Kasumi-1 (cell line): ENCODE results near the gene CACHD1.

Experiments used
- DNase-seq, 2 experiments: peaks; one replicate each; lab custom pipeline; 2025; lab: John Stamatoyannopoulos, UW

The CACHD1 gene

GRCh38 chr1:64523413-64524337, 53.7 kb downstream of the CACHD1 start:
- DNase-seq: no peak

GRCh38 chr1:64524614-64525013, 54.7 kb downstream of the CACHD1 start:
- DNase-seq: no peak

- DNase-seq: no peak
These were observed 55.3 kb downstream of the CACHD1 start for GRCh38 chr1:64525116-64525686.

- no peak for DNase-seq
These were observed 56.4 kb downstream of the CACHD1 start for GRCh38 chr1:64526312-64526711.

- DNase-seq: no peak
These were observed 57.2 kb downstream of the CACHD1 start for GRCh38 chr1:64527165-64527564.

GRCh38 chr1:64527786-64528185, 57.9 kb downstream of the CACHD1 start:
- no peak for DNase-seq

- DNase-seq: no peak
These were observed 61.2 kb downstream of the CACHD1 start for GRCh38 chr1:64530969-64531692.

GRCh38 chr1:64532646-64533045, 62.7 kb downstream of the CACHD1 start:
- no peak for DNase-seq

- no peak for DNase-seq
These were observed 66.3 kb downstream of the CACHD1 start for GRCh38 chr1:64535938-64536835.

GRCh38 chr1:64536836-64537490, 67.0 kb downstream of the CACHD1 start:
- DNase-seq: no peak

GRCh38 chr1:64537942-64538341, 68.0 kb downstream of the CACHD1 start:
- no peak for DNase-seq

GRCh38 chr1:64538389-64538788, 68.5 kb downstream of the CACHD1 start:
- DNase-seq: no peak

- DNase-seq: no peak
These were observed 69.4 kb downstream of the CACHD1 start for GRCh38 chr1:64539289-64539688.

- no peak for DNase-seq
These were observed 69.9 kb downstream of the CACHD1 start for GRCh38 chr1:64539781-64540218.

GRCh38 chr1:64540265-64540791, 70.4 kb downstream of the CACHD1 start:
- DNase-seq: no peak

- DNase-seq: no peak
These were observed 72.2 kb downstream of the CACHD1 start for GRCh38 chr1:64542118-64542517.

- no peak for DNase-seq
These were observed 73.9 kb downstream of the CACHD1 start for GRCh38 chr1:64543831-64544230.

GRCh38 chr1:64545118-64545843, 75.4 kb downstream of the CACHD1 start:
- no peak for DNase-seq

GRCh38 chr1:64546013-64546412, 76.1 kb downstream of the CACHD1 start:
- no peak for DNase-seq
